Lower leg skin (tissue), 4 donors: ENCODE measurements around the gene RAB15. TPM values are rescaled to one million over a fixed set of nuclear protein-coding genes. Genes with fewer than 3 reads are reported as not detected.

Source experiments
- DNase-seq, 2 donors: peaks; one replicate each; pipeline ENCODE4 v3.0.0-alpha.2; 2019; ENCODE audit warnings: low spot score in 2 of 2
- H3K4me3 ChIP-seq: fragments of 200-600 bp; sonication (generic); 2 replicates; pipeline ENCODE4 v1.5.1; 2017; ENCODE audit warnings: mild to moderate bottlenecking, low read depth; ENCODE audit not compliant: poor library complexity, severe bottlenecking
- CTCF ChIP-seq, 3 donors: fragments of 450-650 bp; IDR thresholded peaks; one replicate each; pipeline ENCODE4 v1.5.1; 2016; ENCODE audit warnings: antibody characterized with exemption in 3 of 3, mild to moderate bottlenecking in 3 of 3, moderate library complexity in 2 of 3
- POLR2A ChIP-seq, 2 donors: fragments of 450-650 bp; IDR thresholded peaks; one replicate each; pipeline ENCODE4 v1.6.1; 2016 to 2017; ENCODE audit warnings: antibody characterized with exemption in 2 of 2, mild to moderate bottlenecking in 1 of 2, moderate library complexity in 1 of 2
- WGBS, 2 donors: methylation state at CpG; one replicate each; pipeline ENCODE4 v1.1.5; 2018; 5-methylcytosine and 5-hydroxymethylcytosine counted together
- intact Hi-C: fragments of 100-400 bp; cut with DNase I; formaldehyde crosslinking; loops from one replicate; pipeline ENCODE4 v1.15.0; 2023; ENCODE audit warnings: low total_unique reads
- total RNA-seq, 4 donors: library from RNA; depleted of rRNA; stranded (reverse); fragments of >200 nt; gene quantifications; one replicate each; pipeline ENCODE4 v1.1.0, GENCODE V29; 2016

RAB15 gene
- total RNA-seq, 4 donors from 2014 or later, result 5.5 to 9.4 (median 7.2) TPM

- no peak overlapping the region for H3K4me3 ChIP-seq
- intact Hi-C loops, result no loop called here
- no peak for DNase-seq
- 76 to 79% methylated on average over 7 of the region's 7 CpGs for WGBS, 2 donors
- TF ChIP-seq POLR2A (IDR thresholded peaks at IDR 0.05) (no peak), CTCF (IDR thresholded peaks at IDR 0.05) (no peak)
Measured at GRCh38 chr14:64928239-64929013, 43.7 kb downstream of the RAB15 start.

GRCh38 chr14:64927031-64927430 lies 45.1 kb downstream of the RAB15 start:
- DNase-seq, result no peak
- intact Hi-C loops, result no loop called here
- 89% methylated on average over 3 of the region's 3 CpGs for WGBS, 2 donors
- no peak overlapping the region for H3K4me3 ChIP-seq
- TF ChIP-seq POLR2A (IDR thresholded peaks at IDR 0.05), result no peak

- no peak for DNase-seq
- H3K4me3 ChIP-seq, result no peak overlapping the region
- intact Hi-C loops, result no loop called here
- 66 to 83% methylated on average over 4 of the region's 4 CpGs for WGBS, 2 donors
- TF ChIP-seq CTCF (IDR thresholded peaks at IDR 0.05) (no peak), POLR2A (IDR thresholded peaks at IDR 0.05) (no peak)
Measured at GRCh38 chr14:64926398-64926995, 45.6 kb downstream of the RAB15 start.

- intact Hi-C loops, result no loop called here
- no peak overlapping the region for H3K4me3 ChIP-seq
- DNase-seq, result no peak
- no peak for TF ChIP-seq POLR2A (IDR thresholded peaks at IDR 0.05)
- no peak for TF ChIP-seq CTCF (IDR thresholded peaks at IDR 0.05)
- WGBS, 2 donors, result 83 to 88% methylated on average over 3 of the region's 3 CpGs
Measured at GRCh38 chr14:64923015-64923414, 49.1 kb downstream of the RAB15 start.

- H3K4me3 ChIP-seq, result no peak overlapping the region
- 78 to 86% methylated on average over 2 of the region's 2 CpGs for WGBS, 2 donors
- intact Hi-C loops, result no loop called here
- TF ChIP-seq CTCF (IDR thresholded peaks at IDR 0.05) (no peak), POLR2A (IDR thresholded peaks at IDR 0.05) (no peak)
- no peak for DNase-seq
Measured at GRCh38 chr14:64920465-64920864, 51.7 kb downstream of the RAB15 start.

GRCh38 chr14:64919618-64920017 lies 52.5 kb downstream of the RAB15 start:
- DNase-seq, result no peak
- no peak overlapping the region for H3K4me3 ChIP-seq
- TF ChIP-seq CTCF (IDR thresholded peaks at IDR 0.05), result no peak
- no peak for TF ChIP-seq POLR2A (IDR thresholded peaks at IDR 0.05)
- 92 to 93% methylated on average over 5 of the region's 5 CpGs for WGBS, 2 donors
- intact Hi-C loops, result no loop called here
